HG03103 (cell line): ENCODE measurements around the gene TRPM3.
"Not testable (repeated sequence)": the region's sequence is repeated elsewhere in the genome, so short reads cannot be mapped to it uniquely, and the experiment has no call there.

Experiments
- ATAC-seq: cut with Tn5 transposase; IDR thresholded peaks from one replicate; pipeline ENCODE4 v1.9.1; 2021; ENCODE audit warnings: low read depth; ENCODE audit not compliant: unreplicated experiment

Gene TRPM3

GRCh38 chr9:71003346-71003745, 118.1 kb downstream of the TRPM3 start:
- ATAC-seq = no peak

GRCh38 chr9:71001780-71002386, 119.5 kb downstream of the TRPM3 start:
- ATAC-seq = peak; percentile 63

DNA sequence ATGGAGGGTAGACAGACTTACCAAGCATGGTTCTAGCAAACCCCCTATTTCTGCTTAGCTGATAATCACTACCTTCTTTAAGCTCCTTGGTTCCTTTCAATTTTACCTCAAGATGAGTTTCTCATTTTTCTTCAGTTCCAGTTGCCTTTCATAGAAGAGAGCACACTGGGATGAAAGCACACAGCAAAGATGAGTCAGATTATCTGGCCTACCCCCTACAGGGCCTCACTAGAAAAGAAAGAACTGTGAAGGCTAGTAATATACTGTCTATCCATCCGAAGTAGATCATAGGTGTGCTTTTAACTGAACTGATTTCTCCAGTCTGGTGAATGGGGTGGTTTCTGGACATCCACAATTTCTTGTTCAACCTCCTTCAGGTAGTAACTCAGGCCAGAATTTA, 122.5 kb downstream of the TRPM3 start:
- ATAC-seq = no peak

- ATAC-seq = no peak
Observed at GRCh38 chr9:70995511-70995910, 125.9 kb downstream of the TRPM3 start.

DNA sequence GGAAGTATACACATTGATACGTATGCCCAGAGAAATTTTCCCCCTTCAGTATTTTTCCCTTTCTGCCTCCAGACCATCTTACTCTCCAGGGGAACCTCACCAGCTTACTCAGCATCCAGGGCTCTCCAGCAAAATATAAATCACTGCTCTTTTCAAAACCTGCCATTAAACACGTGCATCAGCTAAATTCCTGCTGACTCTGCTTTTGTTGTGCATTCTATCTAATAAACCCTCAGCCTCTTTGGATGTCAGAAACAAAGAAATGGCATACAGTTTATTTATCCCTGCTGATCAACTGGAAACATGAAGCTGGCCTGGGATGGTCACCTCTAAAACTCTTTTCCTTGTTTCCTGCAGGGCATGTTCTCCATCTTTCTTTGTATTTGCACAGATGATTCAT, 126.8 kb downstream of the TRPM3 start:
- no peak for ATAC-seq

GRCh38 chr9:70988551-70988950, 132.9 kb downstream of the TRPM3 start:
- ATAC-seq = no peak

DNA sequence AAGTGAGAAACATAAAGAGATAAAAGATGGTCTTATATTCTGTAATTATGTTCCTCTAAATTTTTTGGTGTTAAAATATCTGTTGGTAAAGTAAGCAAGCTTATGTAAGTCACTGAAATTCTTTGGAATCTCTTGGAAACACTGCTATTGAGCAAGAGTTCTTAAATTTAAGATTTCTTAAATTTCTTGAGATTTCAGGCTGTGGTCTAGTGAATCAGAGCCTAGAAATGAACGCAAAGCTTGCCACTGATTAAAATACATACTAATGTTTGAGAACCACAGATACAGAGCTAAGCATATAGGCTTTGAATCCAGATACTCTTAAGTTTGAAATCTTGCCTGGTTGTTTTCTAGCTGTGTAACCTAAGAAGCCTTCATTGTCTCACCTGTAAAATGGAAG, 133.4 kb downstream of the TRPM3 start:
- no peak for ATAC-seq

DNA sequence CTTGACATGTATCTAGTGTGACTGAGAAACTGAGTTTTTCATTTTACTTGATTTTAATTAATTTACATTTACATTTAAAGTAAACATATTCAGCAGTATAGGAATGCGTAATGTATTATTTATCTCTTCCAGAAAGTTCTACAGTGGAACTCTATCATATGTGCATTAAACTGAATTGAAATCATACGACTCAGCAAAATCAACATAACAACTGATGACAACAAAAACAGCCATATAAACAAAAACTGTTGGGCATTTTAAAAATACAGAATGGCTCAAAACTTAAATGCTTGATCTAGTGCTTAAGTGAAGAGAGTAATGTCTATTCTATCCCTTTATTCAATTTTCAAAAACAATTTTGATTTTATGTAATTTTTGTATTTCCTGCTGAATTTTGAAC, 134.4 kb downstream of the TRPM3 start:
- ATAC-seq = no peak

DNA sequence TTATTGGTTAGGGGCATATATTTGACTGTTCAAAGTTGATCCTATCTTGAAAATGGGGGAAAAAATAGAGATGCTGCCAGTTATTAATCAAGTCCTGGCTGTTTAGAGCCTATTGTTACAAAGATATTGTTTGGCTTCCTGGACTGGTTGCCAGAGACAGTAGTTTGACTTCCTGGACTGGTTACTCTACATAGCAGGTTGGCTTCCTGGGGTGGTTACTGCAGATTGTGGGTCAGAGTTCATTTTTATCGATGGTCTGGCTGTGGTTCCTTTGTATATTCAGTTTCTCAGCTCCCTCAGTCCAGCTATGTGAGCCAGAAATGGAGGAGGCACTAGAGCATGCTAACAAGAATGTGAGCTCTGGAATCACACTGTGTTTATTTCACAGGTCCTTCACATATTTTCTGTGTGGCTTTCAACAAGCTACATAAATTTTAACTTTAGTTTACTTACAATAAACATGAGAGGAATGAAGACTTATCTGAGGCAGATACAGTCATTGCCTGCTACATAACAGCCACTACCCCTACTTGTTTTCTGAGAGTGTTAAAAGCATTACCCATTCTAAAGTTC, 137.6 kb downstream of the TRPM3 start:
- no peak for ATAC-seq

GRCh38 chr9:70981312-70981711, 140.1 kb downstream of the TRPM3 start:
- no peak for ATAC-seq

GRCh38 chr9:70979966-70980365, 141.5 kb downstream of the TRPM3 start:
- ATAC-seq = no peak

- ATAC-seq = no peak
Observed at GRCh38 chr9:70978085-70978484, 143.3 kb downstream of the TRPM3 start.

- no peak for ATAC-seq
Observed at GRCh38 chr9:70975821-70976220, 145.6 kb downstream of the TRPM3 start.

DNA sequence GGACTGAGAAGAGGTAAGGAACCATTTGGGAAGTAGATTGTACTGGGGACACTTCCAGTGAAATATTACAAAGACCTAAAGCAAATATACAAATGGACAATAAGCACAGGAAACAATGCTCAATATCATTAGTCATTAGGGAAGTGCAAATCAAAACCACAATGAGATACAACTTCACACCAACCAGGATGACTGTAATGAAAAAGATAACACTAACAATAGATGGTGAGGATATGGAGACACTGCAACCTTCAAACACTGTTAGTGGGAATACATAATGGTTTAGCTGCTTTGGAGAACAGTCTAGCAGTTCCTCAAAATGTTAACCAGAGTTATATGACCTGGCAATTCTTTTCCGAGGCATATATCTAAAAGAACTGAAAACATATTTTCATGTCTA, 149.7 kb downstream of the TRPM3 start:
- ATAC-seq = no peak

DNA sequence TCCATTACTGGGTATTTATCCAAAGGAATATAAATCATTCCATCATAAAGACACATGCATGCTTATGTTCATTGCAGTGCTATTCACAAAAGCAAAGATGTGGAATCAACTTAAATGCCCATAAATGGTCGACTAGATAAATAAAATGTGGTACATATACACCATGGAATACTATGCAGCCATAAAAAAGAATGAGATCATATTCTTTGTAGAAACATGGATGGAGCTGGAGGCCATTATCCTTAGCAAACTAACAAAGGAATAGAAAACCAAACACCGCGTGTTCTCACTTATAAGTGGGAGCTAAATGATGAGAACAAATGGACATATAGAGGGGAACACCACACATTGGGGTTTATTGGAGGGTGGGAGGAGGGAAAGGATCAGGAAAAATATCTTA, 155.0 kb downstream of the TRPM3 start:
- not testable (repeated sequence) for ATAC-seq

DNA sequence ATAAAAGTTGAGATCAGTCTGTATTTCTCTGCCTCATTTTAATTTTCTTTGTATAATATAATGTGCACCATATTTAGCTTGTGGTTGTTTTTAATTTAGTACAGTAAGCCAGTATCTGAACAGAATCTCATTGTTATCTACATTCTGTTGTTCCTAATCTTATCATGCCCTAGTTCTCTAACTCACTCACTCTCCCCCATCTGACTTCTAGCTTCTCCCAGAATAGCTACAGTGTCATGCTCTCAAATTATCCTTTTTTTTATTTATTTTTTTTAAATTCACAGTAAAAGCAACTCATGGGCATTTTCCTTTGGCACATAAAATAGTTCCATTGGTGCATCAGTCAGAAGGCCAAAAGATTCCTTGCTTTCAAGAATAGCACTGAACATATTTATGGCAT, 156.6 kb downstream of the TRPM3 start:
- no peak for ATAC-seq

DNA sequence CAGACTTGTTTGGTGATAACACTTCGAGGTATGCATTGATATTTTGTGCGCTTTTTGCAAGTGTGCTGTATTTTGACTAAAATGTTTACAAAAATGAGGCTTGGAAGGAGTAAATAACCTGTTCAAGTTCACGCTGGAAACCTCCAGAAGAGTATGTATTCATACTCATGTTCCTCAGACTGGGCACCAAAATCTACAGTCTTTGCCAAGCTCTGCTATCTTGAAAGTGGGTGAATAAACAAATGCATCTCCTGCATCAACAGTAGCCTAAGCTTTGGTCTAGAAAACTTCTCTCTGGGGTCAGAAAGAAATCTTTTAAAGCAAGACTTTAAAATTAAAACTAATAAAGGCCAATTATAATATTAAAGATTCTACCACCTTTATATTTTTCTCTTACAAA, 157.9 kb downstream of the TRPM3 start:
- ATAC-seq = no peak

GRCh38 chr9:70962761-70963440, 158.5 kb downstream of the TRPM3 start:
- ATAC-seq = no peak

DNA sequence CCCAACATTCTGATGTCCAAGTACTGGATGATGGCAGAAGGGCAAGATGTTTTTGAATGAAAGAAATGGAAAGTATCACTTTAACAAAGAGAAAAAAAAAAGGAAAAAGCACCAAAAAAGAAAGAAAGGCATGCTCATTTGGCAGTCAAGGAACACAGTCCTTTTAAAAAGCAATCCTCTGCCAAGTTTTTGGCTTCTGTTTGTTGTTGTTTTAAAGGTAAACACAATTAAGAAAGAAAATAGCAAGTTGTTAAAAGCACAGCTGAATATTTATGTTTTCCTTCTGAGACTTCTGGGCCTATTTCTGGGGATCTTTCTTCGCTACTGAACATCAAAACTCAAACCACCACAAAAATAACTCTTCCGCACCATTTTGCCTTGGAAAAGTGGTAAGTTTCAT, 162.1 kb downstream of the TRPM3 start:
- no peak for ATAC-seq

DNA sequence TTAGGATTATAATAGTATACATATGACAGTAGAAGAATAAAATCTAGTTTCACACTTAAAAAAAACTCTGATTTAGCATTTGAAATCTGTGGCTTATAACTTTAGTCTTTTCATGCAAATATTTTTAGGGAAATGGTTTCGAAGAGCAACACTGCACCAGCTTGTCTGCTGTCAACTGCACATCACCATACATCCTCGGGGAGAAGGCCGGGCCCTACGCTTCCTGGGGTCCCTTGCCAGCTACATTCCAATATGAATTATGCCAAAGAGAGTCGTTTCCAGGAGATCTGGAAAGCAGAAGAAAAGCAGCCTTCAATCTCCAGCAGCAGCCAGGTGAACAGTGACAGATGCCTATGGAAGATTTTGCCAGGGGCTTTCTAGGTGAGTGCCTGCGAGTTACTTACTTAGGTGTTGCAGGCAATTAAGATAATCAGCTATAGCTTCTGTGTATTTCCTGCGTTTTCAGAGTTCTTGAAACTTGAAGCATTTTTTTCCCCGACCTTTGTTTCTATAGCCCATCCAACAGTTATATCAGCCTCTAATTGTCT, 166.8 kb downstream of the TRPM3 start:
- ATAC-seq = no peak

GRCh38 chr9:70954126-70954525, 167.3 kb downstream of the TRPM3 start:
- ATAC-seq = no peak
